ENCODE data around the gene ZNF24. TPM values are rescaled to one million over a fixed set of nuclear protein-coding genes. Genes with fewer than 3 reads are reported as not detected.

ZNF24 gene
- total and polyA plus RNA-seq, 10 of the 15 experiments (the other 5 are each of a cell fraction or from before 2014, with no cell fraction given), result 13.6 to 41.7 (median 28.3) TPM

DNA sequence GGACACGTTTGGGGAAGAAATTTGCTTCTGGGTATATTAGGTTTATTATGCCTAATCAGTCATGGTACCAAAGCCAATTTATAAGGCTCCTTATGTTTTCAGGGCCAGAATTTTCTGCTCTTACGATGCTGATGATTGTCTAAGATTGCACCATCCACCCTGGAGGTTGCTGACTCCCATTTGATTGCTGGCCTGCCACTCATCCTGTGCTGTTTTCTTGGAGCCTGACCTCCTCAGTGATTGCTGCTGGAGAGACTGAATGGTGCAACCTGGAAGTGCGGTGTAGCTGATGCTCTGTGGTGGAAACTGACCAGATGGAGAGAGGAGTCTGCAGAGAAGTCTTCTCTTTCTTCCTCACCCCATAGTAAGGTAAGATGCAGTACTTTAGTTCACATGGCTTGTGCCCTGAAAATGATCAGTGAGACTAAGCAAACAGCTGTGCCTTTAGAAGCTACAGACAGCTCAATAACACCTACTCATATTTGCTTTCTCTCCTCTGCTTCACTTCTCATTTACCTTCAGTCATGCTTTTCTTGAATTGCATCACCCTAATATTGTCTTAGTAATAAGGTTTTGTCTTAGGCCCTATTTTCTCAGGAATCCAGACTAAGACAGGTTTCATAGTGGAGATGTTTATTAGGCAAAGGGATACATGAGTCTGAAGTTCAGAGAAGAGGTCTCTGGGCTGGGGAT, 17.4 kb downstream of the ZNF24 start (continued):
- no peak for TF ChIP-seq RAD21 (IDR thresholded peaks at IDR 0.05; ENCODE audit: insufficient read depth, low read depth, low read length)
- TF ChIP-seq TCF7 (IDR thresholded peaks at IDR 0.05; ENCODE audit: borderline replicate concordance), result no peak

DNA sequence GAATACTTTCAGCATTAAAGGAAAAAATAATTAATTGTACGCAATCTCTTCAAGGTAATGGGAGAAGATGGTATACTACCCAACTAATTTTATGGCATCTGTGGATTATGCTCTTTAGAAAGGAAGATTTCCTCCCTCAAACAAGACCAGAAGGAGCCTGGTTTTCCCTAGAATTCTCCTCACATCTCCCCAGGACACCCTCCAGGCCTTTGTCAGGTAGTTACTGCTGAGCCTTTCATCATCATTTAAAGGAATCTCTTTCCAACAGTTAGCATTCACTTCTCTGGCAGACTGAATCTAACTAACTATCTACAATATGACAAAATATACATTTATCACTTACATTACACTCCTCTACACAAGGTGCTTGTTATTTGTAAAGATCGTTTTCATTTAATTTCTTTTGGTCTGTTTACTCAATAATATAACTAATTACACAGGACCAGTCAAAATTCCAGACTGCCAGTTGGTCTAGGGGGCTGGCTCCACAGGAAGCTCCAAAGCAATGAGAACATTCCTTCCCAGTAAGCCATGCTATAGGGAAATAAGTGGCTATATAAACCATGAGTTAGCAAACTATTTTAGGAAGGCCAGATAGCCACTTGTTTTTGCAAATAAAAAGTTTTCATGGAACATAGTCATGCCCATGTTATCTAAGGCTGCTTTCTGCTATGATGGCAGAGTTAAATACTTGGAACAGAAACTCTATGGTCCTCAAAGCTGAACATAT, 19.1 kb downstream of the ZNF24 start:
- Histone ChIP-seq H3K27ac (ENCODE audit: control insufficient read depth, insufficient read depth) (no peak overlapping the region), H3K36me3 (ENCODE audit: control insufficient read depth in 2 of 2, insufficient read depth in 2 of 2, low read length in 1 of 2) (no peaks in the 10 kb centered on the region), H3K4me2 (ENCODE audit: control insufficient read depth, insufficient read depth) (no peak overlapping the region), H3K4me1 (ENCODE audit: control insufficient read depth, insufficient read depth, low read length) (no peaks in the 10 kb centered on the region), H2AFZ (ENCODE audit: control insufficient read depth, low read depth, low read length) (no peak overlapping the region), H3K4me3 (no peak overlapping the region), H4K20me1 (ENCODE audit: control insufficient read depth, insufficient read depth) (no peaks in the 10 kb centered on the region), H3K9me3 (replicated peaks; ENCODE audit: control insufficient read depth, insufficient read depth, low read length) (no peaks in the 10 kb centered on the region), H3K27me3 (replicated peaks in 1 of 2; ENCODE audit: control insufficient read depth in 2 of 2, insufficient read depth in 2 of 2, low read length in 1 of 2) (no peaks in the 10 kb centered on the region), H3K9ac (ENCODE audit: control insufficient read depth, insufficient read depth, low read length) (no peak overlapping the region), H3K79me2 (ENCODE audit: control insufficient read depth, insufficient read depth, low read length) (no peaks in the 10 kb centered on the region)
- intact Hi-C loops (cut with micrococcal nuclease; ENCODE audit: unreplicated experiment) (no loop called here), in situ Hi-C loops (cut with MboI) (no loop called here)
- TF ChIP-seq BACH1 (IDR thresholded peaks at IDR 0.05; ENCODE audit: borderline replicate concordance) (no peak), TCF3 (IDR thresholded peaks at IDR 0.05; ENCODE audit: borderline replicate concordance, insufficient read depth, low read depth, low read length) (no peak)
- ChIA-PET SMC1A (ENCODE audit: uncharacterized antibody, unreplicated experiment) (no interaction called here), CTCF (no interaction called here), POLR2A (interaction anchor here (0.6 to 0.7 kb wide), 3 partner anchors 17 to 20 kb away, joined by 3 read pairs; no protein-coding TSS in a partner anchor), RAD21 (ENCODE audit: unreplicated experiment) (no interaction called here)
- ATAC-seq (no peak), DNase-seq (ENCODE audit: low read depth, low spot score) (no peak), FAIRE-seq (no peak)
- BruUV-seq (replicated peaks), result no TSS peak
- WGBS (ENCODE audit: insufficient coverage, insufficient replicate concordance, low lambda C conversion rate, missing lambda C conversion rate), result 36% methylated on average over 2 of the region's 2 CpGs
